H1 (cell line): ENCODE measurements around the gene NTRK2. TPM values are rescaled to one million over a fixed set of nuclear protein-coding genes. Genes with fewer than 3 reads are reported as not detected.

Source experiments
- CTCF ChIA-PET: fragments of 300-600 bp; sonication (Branson Sonifier 250); formaldehyde crosslinking; loops from one replicate; lab custom pipeline; 2021; ENCODE audit not compliant: partially characterized antibody; lab: Charles Lee
- POLR2A ChIA-PET: fragments of 300-600 bp; sonication (Branson Sonifier 250); formaldehyde crosslinking; loops from one replicate; lab custom pipeline; 2021; ENCODE audit warnings: inconsistent platforms; ENCODE audit not compliant: partially characterized antibody; lab: Charles Lee
- DNase-seq, 2 experiments: peaks; one replicate each; pipeline versions ENCODE4 v3.0.0 to v3.0.0-alpha.2; 2010 to 2022; ENCODE audit warnings: low spot score in 2 of 2, low read depth in 1 of 2, mixed read lengths in 1 of 2
- FAIRE-seq: peaks from 2 replicates; lab custom pipeline; 2011; peaks lifted over from hg19 to GRCh38; lab: Jason Lieb, UNC
- H2AFZ ChIP-seq: 2 replicates; pipeline ENCODE4 v1.8.1; 2012; ENCODE audit warnings: low read length, inconsistent platforms
- H2AK5ac ChIP-seq: 2 replicates; pipeline ENCODE4 v1.6.1; 2013; ENCODE audit warnings: low read depth, low read length
- H2BK120ac ChIP-seq: replicated peaks from 2 replicates; pipeline ENCODE3; 2013; ENCODE audit warnings: low read depth, low read length, inconsistent platforms
- H2BK12ac ChIP-seq: 2 replicates; pipeline ENCODE4 v1.6.1; 2013; ENCODE audit warnings: low read depth, low read length
- H2BK15ac ChIP-seq: 2 replicates; pipeline ENCODE4 v1.6.1; 2013; ENCODE audit warnings: low read length
- H2BK20ac ChIP-seq: 2 replicates; pipeline ENCODE4 v1.6.1; 2013; ENCODE audit warnings: low read length
- H2BK5ac ChIP-seq: 2 replicates; pipeline ENCODE4 v1.6.1; 2013; ENCODE audit warnings: low read depth, low read length
- H3K14ac ChIP-seq: 2 replicates; pipeline ENCODE4 v1.6.1; 2013; ENCODE audit warnings: inconsistent platforms; ENCODE audit not compliant: insufficient read length
- H3K18ac ChIP-seq: 2 replicates; pipeline ENCODE4 v1.6.1; 2013; ENCODE audit warnings: low read length; ENCODE audit errors: extremely low read depth
- H3K23ac ChIP-seq: 2 replicates; pipeline ENCODE4 v1.6.1; 2013; ENCODE audit warnings: inconsistent platforms; ENCODE audit not compliant: insufficient read length
- H3K23me2 ChIP-seq: 2 replicates; pipeline ENCODE4 v1.6.1; 2013; ENCODE audit warnings: low read depth, low read length
- H3K27ac ChIP-seq: 2 replicates; pipeline ENCODE4 v1.6.1; 2011; ENCODE audit warnings: low read depth, low read length, inconsistent platforms
- H3K27me3 ChIP-seq, 4 experiments: replicated peaks in 1 of 4; 1 replicate in 1 of 4; 2 replicates in 3 of 4; pipeline versions ENCODE4 v1.6.1 to v1.8.1; 2011 to 2013; ENCODE audit warnings: low read length in 3 of 4, mild to moderate bottlenecking in 3 of 4, inconsistent platforms in 2 of 4, mixed read lengths in 2 of 4, moderate library complexity in 1 of 4; ENCODE audit not compliant: control insufficient read depth in 3 of 4, insufficient read depth in 3 of 4; ENCODE audit errors: extremely low read depth in 1 of 4
- H3K36me3 ChIP-seq, 4 experiments: 2 replicates each; pipeline versions ENCODE4 v1.6.1 to v1.8.1; 2011 to 2013; ENCODE audit warnings: mild to moderate bottlenecking in 4 of 4, low read length in 3 of 4, moderate library complexity in 2 of 4, control low read depth in 1 of 4, inconsistent platforms in 1 of 4; ENCODE audit not compliant: insufficient read depth in 4 of 4, control insufficient read depth in 2 of 4
- H3K4ac ChIP-seq: replicated peaks from 2 replicates; pipeline ENCODE3; 2013; ENCODE audit warnings: low read length, low read depth, mixed read lengths, inconsistent platforms; ENCODE audit not compliant: insufficient read length
- H3K4me1 ChIP-seq, 4 experiments: replicated peaks in 1 of 4; 1 replicate in 1 of 4; 2 replicates in 3 of 4; pipeline versions ENCODE4 v1.6.1 to v1.8.1; 2011 to 2013; ENCODE audit warnings: low read length in 3 of 4, inconsistent platforms in 2 of 4, mixed read lengths in 1 of 4; ENCODE audit not compliant: insufficient read depth in 4 of 4, control insufficient read depth in 3 of 4
- H3K4me2 ChIP-seq, 2 experiments: 2 replicates each; pipeline versions ENCODE4 v1.6.1 to v1.8.1; 2011 to 2013; ENCODE audit warnings: low read depth in 2 of 2, low read length in 2 of 2, control low read depth in 1 of 2, inconsistent platforms in 1 of 2, mild to moderate bottlenecking in 1 of 2; ENCODE audit not compliant: insufficient read depth in 1 of 2
- H3K4me3 ChIP-seq, 4 experiments: fragments of 200-600, 300-600 bp in 1 of 4; sonication (generic), shearing (Covaris generic), sonication (Bioruptor Twin) in 1 of 4; 2 replicates each; pipeline versions ENCODE4 v1.5.1 to v1.8.1; 2011 to 2016; ENCODE audit warnings: low read length in 4 of 4, low read depth in 3 of 4, control low read depth in 2 of 4, inconsistent platforms in 2 of 4, mild to moderate bottlenecking in 2 of 4, mixed read lengths in 1 of 4, moderate library complexity in 1 of 4; ENCODE audit not compliant: insufficient read depth in 2 of 4; ENCODE audit errors: extremely low read depth in 1 of 4
- H3K56ac ChIP-seq: replicated peaks from 2 replicates; pipeline ENCODE3; 2013; ENCODE audit warnings: low read depth, mild to moderate bottlenecking, mixed read lengths, low read length, inconsistent platforms; ENCODE audit not compliant: insufficient read length
- H3K79me1 ChIP-seq: 2 replicates; pipeline ENCODE4 v1.6.1; 2013; ENCODE audit warnings: low read depth, low read length, control low read depth
- H3K79me2 ChIP-seq, 2 experiments: 2 replicates each; pipeline versions ENCODE4 v1.6.1 to v1.8.1; 2012 to 2013; ENCODE audit warnings: low read length in 2 of 2, mild to moderate bottlenecking in 2 of 2, inconsistent platforms in 1 of 2; ENCODE audit not compliant: insufficient read depth in 2 of 2, control insufficient read depth in 1 of 2
- H3K9ac ChIP-seq, 4 experiments: replicated peaks in 1 of 4; 1 replicate in 1 of 4; 2 replicates in 3 of 4; pipeline versions ENCODE4 v1.6.1 to v1.8.1; 2011 to 2013; ENCODE audit warnings: low read depth in 3 of 4, low read length in 3 of 4, control low read depth in 2 of 4, mild to moderate bottlenecking in 2 of 4, moderate library complexity in 2 of 4, inconsistent platforms in 1 of 4; ENCODE audit errors: extremely low read depth in 1 of 4
- H3K9me3 ChIP-seq, 2 experiments: 2 replicates each; pipeline versions ENCODE4 v1.6.1 to v1.8.1; 2012 to 2013; ENCODE audit warnings: mild to moderate bottlenecking in 2 of 2, moderate library complexity in 2 of 2, control low read depth in 1 of 2, inconsistent platforms in 1 of 2, low read depth in 1 of 2, low read length in 1 of 2, mixed read lengths in 1 of 2; ENCODE audit not compliant: insufficient read depth in 2 of 2
- H4K20me1 ChIP-seq, 2 experiments: replicated peaks in 1 of 2; 2 replicates each; pipeline versions ENCODE3 to v1.8.1; 2011 to 2013; ENCODE audit warnings: inconsistent platforms in 2 of 2, low read length in 2 of 2, mild to moderate bottlenecking in 1 of 2; ENCODE audit not compliant: insufficient read depth in 2 of 2, control insufficient read depth in 1 of 2
- H4K5ac ChIP-seq: 2 replicates; pipeline ENCODE4 v1.6.1; 2013; ENCODE audit warnings: low read length, low read depth, mixed read lengths, inconsistent platforms; ENCODE audit not compliant: insufficient read length
- H4K8ac ChIP-seq: 2 replicates; pipeline ENCODE4 v1.8.0; 2013; ENCODE audit warnings: mild to moderate bottlenecking, moderate library complexity, low read length, inconsistent platforms; ENCODE audit not compliant: insufficient read depth; ENCODE audit errors: extremely low read depth
- H4K91ac ChIP-seq: replicated peaks from 2 replicates; pipeline ENCODE3; 2013; ENCODE audit warnings: low read length, mixed read lengths, inconsistent platforms; ENCODE audit not compliant: insufficient read length
- ASH2L ChIP-seq: fragments of 200-600, 300-600 bp; sonication (generic); IDR thresholded peaks from one replicate; pipeline ENCODE4 v1.7.1; 2017; ENCODE audit warnings: low read length
- CTCF ChIP-seq, 3 experiments: IDR thresholded peaks; 1 replicate in 2 of 3; 2 replicates in 1 of 3; pipeline versions ENCODE4 v1.5.1 to v1.6.1; 2011; ENCODE audit warnings: low read length in 3 of 3, mild to moderate bottlenecking in 3 of 3, inconsistent platforms in 2 of 3, low read depth in 1 of 3, moderate library complexity in 1 of 3; ENCODE audit not compliant: insufficient read depth in 1 of 3; ENCODE audit errors: control extremely low read depth in 1 of 3
- KDM4A ChIP-seq: IDR thresholded peaks from one replicate; pipeline ENCODE4 v1.7.1; 2012; ENCODE audit warnings: low read depth, mild to moderate bottlenecking, moderate library complexity, low read length, inconsistent platforms; ENCODE audit not compliant: severe bottlenecking
- NANOG ChIP-seq: IDR thresholded peaks from 2 replicates; pipeline ENCODE4 v1.6.1; 2011; ENCODE audit warnings: low read length, low read depth, mild to moderate bottlenecking, inconsistent platforms; ENCODE audit not compliant: insufficient read depth, poor library complexity, severe bottlenecking
- RAD21 ChIP-seq, 2 experiments: IDR thresholded peaks in 1 of 2; conservative IDR thresholded peaks in 1 of 2; 2 replicates each; pipeline ENCODE4 v1.6.1; 2011; ENCODE audit warnings: low read depth in 2 of 2, low read length in 2 of 2, improper control_type of control experiment in 1 of 2, inconsistent platforms in 1 of 2, mild to moderate bottlenecking in 1 of 2, moderate library complexity in 1 of 2
- RNF2 ChIP-seq: fragments of 200-900, 300-1000 bp; sonication (generic); IDR thresholded peaks from 2 replicates; pipeline ENCODE4 v1.7.1; 2016; ENCODE audit warnings: borderline replicate concordance, low read depth, mild to moderate bottlenecking, antibody characterized with exemption, low read length; ENCODE audit not compliant: poor library complexity, severe bottlenecking; ENCODE audit errors: missing control alignments
- SUZ12 ChIP-seq: fragments of 200-600 bp; sonication (generic); IDR thresholded peaks from 2 replicates; pipeline ENCODE4 v1.6.1; 2012; ENCODE audit warnings: mild to moderate bottlenecking, inconsistent platforms, low read length, moderate library complexity, mixed read lengths
- TCF12 ChIP-seq: IDR thresholded peaks from 2 replicates; pipeline ENCODE4 v1.6.1; 2011; ENCODE audit warnings: low read depth, mild to moderate bottlenecking, low read length
- WGBS, 2 experiments: shearing (Covaris generic) in 1 of 2; methylation state at CpG; one replicate each; pipeline versions ENCODE4 v1.1.6 to v1.1.7; 2013 to 2015; ENCODE audit warnings: low lambda C conversion rate in 2 of 2, mixed read lengths in 2 of 2, inconsistent platforms in 1 of 2, low coverage in 1 of 2, missing lambda C conversion rate in 1 of 2; ENCODE audit not compliant: insufficient replicate concordance in 2 of 2, insufficient coverage in 1 of 2, insufficient read length in 1 of 2; ENCODE audit errors: extremely low coverage in 1 of 2, missing lambda C conversion rate in 1 of 2; 5-methylcytosine and 5-hydroxymethylcytosine counted together
- polyA plus RNA-seq, 7 experiments: library from polyadenylated mRNA; depleted of rRNA in 3 of 7; stranded (reverse) in 5 of 7; unstranded in 2 of 7; fragments of >200 nt in 5 of 7; fragments of 200-250 nt in 2 of 7; gene quantifications; 1 replicate in 5 of 7; 2 replicates in 1 of 7; 4 replicates in 1 of 7; pipeline versions ENCODE4 v1.2.1 to v1.2.3, GENCODE V29; 2011 to 2013; ENCODE audit warnings: missing spikeins in 2 of 7, mixed read lengths in 2 of 7
- total RNA-seq: library from RNA; stranded (reverse); fragmentation: NEBNext Ultra II Directional; extraction: Animal tissue kit (Norgen Biotek cat#: 25700); gene quantifications from 2 replicates; pipeline ENCODE4 v1.2.1, GENCODE V29; 2021

NTRK2 gene
- total and polyA plus RNA-seq, 2 of the 8 experiments (the other 6 are each of a cell fraction or from before 2014, with no cell fraction given) = 0.03 to 0.04 TPM

GRCh38 chr9:84667571-84668195 is 1.8 kb upstream of the NTRK2 start:
- no peak overlapping the region for H3K27ac ChIP-seq
- peak overlapping the region; percentile 58 for H2AFZ ChIP-seq
- POLR2A ChIA-PET = no interaction called here
- TF ChIP-seq RAD21 (IDR thresholded peaks at IDR 0.05 in 1 of 2, conservative IDR thresholded peaks at IDR 0.05 in 1 of 2; ENCODE audit: low read depth in 2 of 2, low read length in 2 of 2) (peak; percentile 31 to 41; a peak in 3 of 4 replicates), CTCF (IDR thresholded peaks at IDR 0.05; ENCODE audit: control extremely low read depth in 1 of 3, insufficient read depth in 1 of 3, low read depth in 1 of 3, low read length in 3 of 3) (peak; percentile 40 to 58 (median 48)), TCF12 (no peak), RNF2 (no peak), ASH2L (peak; percentile 39), SUZ12 (no peak; the same call in 1 of the 2 replicates), NANOG (no peak), KDM4A (peak; percentile 34)

More at GRCh38 chr9:84667571-84668195, 1.8 kb upstream of the NTRK2 start:
- Histone ChIP-seq H4K8ac (no peak overlapping the region), H2BK20ac (no peak overlapping the region), H3K79me1 (no peaks in the 10 kb centered on the region), H4K20me1 (peaks cover 2 to 4% of the 10 kb centered on the region in 2 experiments), H2BK5ac (no peak overlapping the region), H3K36me3 (no peaks in the 10 kb centered on the region), H3K4me2 (peak overlapping the region; percentile 80 to 89), H3K14ac (no peak overlapping the region), H3K9ac (no peak overlapping the region; a peak in 1 of 7 replicates), H3K4me3 (peak overlapping the region; percentile 25 to 64 (median 34); a peak in 6 of 8 replicates), H3K23ac (no peak overlapping the region), H2AK5ac (no peak overlapping the region), H2BK120ac (no peak overlapping the region), H2BK15ac (no peak overlapping the region), H3K23me2 (peaks cover 19% of the 10 kb centered on the region; the same call in 1 of the 2 replicates), H3K4me1 (peaks cover 0 to 12% (median 9%) of the 10 kb centered on the region in 4 experiments; a peak in 6 of 7 replicates), H3K27me3 (peaks cover 30 to 57% (median 53%) of the 10 kb centered on the region in 4 experiments), H3K18ac (no peak overlapping the region), H3K56ac (no peak overlapping the region), H3K79me2 (no peaks in the 10 kb centered on the region), H3K9me3 (peaks cover 4 to 5% of the 10 kb centered on the region in 2 experiments; a peak in 1 of 4 replicates), H3K4ac (no peak overlapping the region), H4K5ac (no peak overlapping the region), H4K91ac (no peak overlapping the region), H2BK12ac (no peak overlapping the region)
- FAIRE-seq (no peak), DNase-seq (peak in 1 of 2 experiments; percentile 54)
- WGBS, 2 experiments = 22% methylated on average over 27 of the region's 27 CpGs; no CpG with 5 or more reads in 1 of the 2 experiments
- CTCF ChIA-PET = interaction anchor here (0.6 to 3.3 kb wide), 23 partner anchors 8 to 708 kb away, joined by 3 to 29 read pairs (median 5); no protein-coding TSS in a partner anchor
